ENCODE results near the gene ASIC3.

DNA sequence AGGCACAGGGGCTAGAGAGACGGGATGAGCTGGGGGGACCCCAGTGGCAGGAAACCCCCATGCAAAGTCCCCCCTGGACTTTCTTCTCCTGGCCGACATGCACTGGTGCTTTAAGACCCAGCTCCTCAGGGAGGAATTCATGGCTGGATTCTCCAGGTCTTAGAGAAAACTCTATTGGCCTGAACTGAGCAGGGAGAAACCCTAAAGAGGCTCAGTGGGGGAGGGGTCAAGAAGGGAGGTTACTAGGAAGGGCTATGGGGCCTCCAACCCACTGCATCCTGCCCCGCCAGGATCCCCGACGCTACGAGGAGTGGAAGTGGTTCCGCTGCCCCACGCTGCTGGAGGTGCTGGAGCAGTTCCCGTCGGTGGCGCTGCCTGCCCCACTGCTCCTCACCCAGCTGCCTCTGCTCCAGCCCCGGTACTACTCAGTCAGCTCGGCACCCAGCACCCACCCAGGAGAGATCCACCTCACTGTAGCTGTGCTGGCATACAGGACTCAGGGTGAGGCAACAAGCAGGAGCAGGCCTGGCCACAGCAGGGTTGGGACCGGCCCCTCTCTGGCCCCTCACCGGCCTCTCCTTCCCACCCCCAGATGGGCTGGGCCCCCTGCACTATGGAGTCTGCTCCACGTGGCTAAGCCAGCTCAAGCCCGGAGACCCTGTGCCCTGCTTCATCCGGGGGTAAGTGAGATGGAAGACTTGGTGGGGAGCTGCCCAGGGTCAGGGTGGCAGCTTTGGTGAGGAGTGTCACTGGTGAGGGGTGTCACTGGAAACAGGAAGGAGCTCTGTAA, 37.8 kb upstream of the ASIC3 start:
- TF ChIP-seq SUZ12 (IDR thresholded peaks at IDR 0.05; ENCODE audit: extremely low read depth, insufficient read depth, insufficient read length) = no peak
- no peak for TF ChIP-seq ZNF274 (IDR thresholded peaks at IDR 0.05; ENCODE audit: low read depth, low read length)
- TF ChIP-seq YY1 (IDR thresholded peaks at IDR 0.05; ENCODE audit: insufficient read depth, insufficient read length) = no peak

Data from NT2/D1 (cell line).